Measurements from ENCODE around the gene ERBB2. TPM values are rescaled to one million over a fixed set of nuclear protein-coding genes. Genes with fewer than 3 reads are reported as not detected.
A peak's percentile ranks its signal among the peaks of the same experiment; 100 is the strongest.

The ERBB2 gene
- total RNA-seq, 1 experiment from 2014 or later: 216 TPM

GRCh38 chr17:39702901-39703893, 3.3 kb downstream of the ERBB2 start:
- no peak overlapping the region for H3K27ac ChIP-seq (ENCODE audit: insufficient read length, low read depth, low read length)
- Mint-ChIP-seq H3K36me3 (ENCODE audit: insufficient read depth in 1 of 3, low read depth in 3 of 3) (peaks cover 25 to 49% (median 36%) of the 10 kb centered on the region in 3 experiments), H3K27me3 (ENCODE audit: low read depth) (no peaks in the 10 kb centered on the region; the same call in 1 of the 2 replicates), H3K27ac (peak overlapping the region in 2 of 3 experiments; percentile 65 to 90; a peak in 4 of 7 replicates), H3K4me3 (peak overlapping the region; percentile 92 to 97), H3K9me3 (no peaks in the 10 kb centered on the region), H3K4me1 (peaks cover 57 to 65% of the 10 kb centered on the region in 2 experiments)
- no peak overlapping the region for H4K91ac ChIP-seq (ENCODE audit: insufficient read length, low read depth, low read length)
- no peak overlapping the region for H2AFZ ChIP-seq (ENCODE audit: low read length)
- no peak overlapping the region for H2BK15ac ChIP-seq (ENCODE audit: low read depth, low read length)
- no peak overlapping the region for H2BK20ac ChIP-seq (ENCODE audit: low read depth, low read length, poor library complexity, severe bottlenecking)
- peaks cover 51% of the 10 kb centered on the region for H3K79me2 ChIP-seq (ENCODE audit: insufficient read depth, low read length)
- H3K79me1 ChIP-seq (ENCODE audit: insufficient read depth, low read depth, low read length, poor library complexity, severe bottlenecking): no peaks in the 10 kb centered on the region
- no peaks in the 10 kb centered on the region for H3K27me3 ChIP-seq (ENCODE audit: insufficient read depth, low read length)
- H3K18ac ChIP-seq (ENCODE audit: insufficient read length, low read depth, low read length): no peak overlapping the region
- H3K9ac ChIP-seq (ENCODE audit: extremely low read depth, insufficient read length, low read length): no peak overlapping the region
- H4K8ac ChIP-seq (replicated peaks; ENCODE audit: insufficient read length, low read depth, low read length): no peak overlapping the region
- H3K9me3 ChIP-seq (ENCODE audit: control insufficient read depth, low read depth, low read length): no peaks in the 10 kb centered on the region
- DNase-seq: no peak
- no peak overlapping the region for H4K5ac ChIP-seq (ENCODE audit: insufficient read length, low read depth, low read length)
- TF ChIP-seq CTCF (conservative IDR thresholded peaks at IDR 0.05): no peak
- no peak overlapping the region for H2BK12ac ChIP-seq (ENCODE audit: insufficient read length, low read depth, low read length)
- no peak overlapping the region for H3K4ac ChIP-seq (ENCODE audit: low read depth, low read length)
- H3T11ph ChIP-seq (ENCODE audit: low read length): no peak overlapping the region
- H4K20me1 ChIP-seq (ENCODE audit: control insufficient read depth, insufficient read depth, insufficient read length): no peaks in the 10 kb centered on the region
- no peak overlapping the region for H3K56ac ChIP-seq (ENCODE audit: insufficient read length, low read depth, low read length)
- H3K14ac ChIP-seq (ENCODE audit: insufficient read depth, low read length): no peak overlapping the region
- no CpG with 5 or more reads among the region's 12 CpGs for WGBS (ENCODE audit: extremely low coverage, insufficient read length, low lambda C conversion rate)
- H3K23me2 ChIP-seq (ENCODE audit: insufficient read length, low read depth, low read length, poor library complexity, severe bottlenecking): peaks cover 8% of the 10 kb centered on the region
- no peak overlapping the region for H2BK5ac ChIP-seq (ENCODE audit: insufficient read length, low read length)
- H2BK120ac ChIP-seq (ENCODE audit: low read depth, low read length, poor library complexity, severe bottlenecking): no peak overlapping the region
- H3K4me1 ChIP-seq (ENCODE audit: insufficient read depth, low read length): peaks cover 16% of the 10 kb centered on the region
- no peak overlapping the region for H3K4me2 ChIP-seq (ENCODE audit: insufficient read depth, insufficient read length, low read length)
- H3K23ac ChIP-seq (ENCODE audit: insufficient read length, low read depth, low read length): no peak overlapping the region
- H2AK5ac ChIP-seq (ENCODE audit: insufficient read length, low read length): no peak overlapping the region
